DMS 273 treated with DMSO at 0.1 percent for 48 hours (cell line): Measurements from ENCODE around the gene CHRDL2.

Experiments
- DNase-seq: peaks from one replicate; lab custom pipeline; 2025; lab: John Stamatoyannopoulos, UW

The CHRDL2 gene

DNA sequence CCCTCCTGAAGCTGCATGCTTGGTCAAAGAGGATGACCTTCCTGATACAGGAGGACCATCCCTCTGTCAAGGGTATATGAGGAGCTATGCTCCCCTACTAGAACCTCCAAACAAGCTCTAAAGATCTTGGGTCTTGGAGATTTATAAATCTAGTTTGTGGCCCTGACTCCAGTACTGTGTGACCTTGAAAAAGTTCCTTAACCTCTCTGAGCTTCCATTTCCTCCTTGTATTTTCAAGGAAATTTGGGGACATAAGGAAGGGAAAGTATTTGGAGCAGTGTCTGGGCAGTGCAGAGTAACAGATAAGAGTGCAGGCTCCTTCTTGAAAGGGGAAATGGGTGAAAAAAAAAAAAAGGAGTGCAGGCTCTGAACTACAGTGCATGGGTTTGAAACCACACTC, 45.9 kb downstream of the CHRDL2 start:
- no peak for DNase-seq

DNA sequence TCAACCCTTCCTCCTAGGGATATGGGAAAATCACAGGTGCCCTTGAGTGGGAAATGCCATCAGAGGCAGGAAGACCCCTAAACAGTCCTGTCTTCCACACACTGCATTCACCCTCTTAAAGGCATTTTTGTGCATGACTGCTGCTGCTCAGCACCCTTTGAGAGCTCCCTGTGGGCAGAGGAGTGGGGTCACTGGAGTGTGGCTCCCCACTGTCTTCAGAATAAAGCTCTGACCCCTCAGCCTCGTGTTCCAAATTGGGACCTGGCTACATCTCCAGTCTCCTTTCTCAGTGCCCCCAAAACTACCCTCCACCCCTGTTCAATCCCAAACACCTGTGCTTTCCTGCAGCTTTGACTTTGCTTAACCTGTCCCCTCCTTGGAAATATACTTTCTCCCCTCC, 46.6 kb downstream of the CHRDL2 start:
- DNase-seq, result no peak

DNA sequence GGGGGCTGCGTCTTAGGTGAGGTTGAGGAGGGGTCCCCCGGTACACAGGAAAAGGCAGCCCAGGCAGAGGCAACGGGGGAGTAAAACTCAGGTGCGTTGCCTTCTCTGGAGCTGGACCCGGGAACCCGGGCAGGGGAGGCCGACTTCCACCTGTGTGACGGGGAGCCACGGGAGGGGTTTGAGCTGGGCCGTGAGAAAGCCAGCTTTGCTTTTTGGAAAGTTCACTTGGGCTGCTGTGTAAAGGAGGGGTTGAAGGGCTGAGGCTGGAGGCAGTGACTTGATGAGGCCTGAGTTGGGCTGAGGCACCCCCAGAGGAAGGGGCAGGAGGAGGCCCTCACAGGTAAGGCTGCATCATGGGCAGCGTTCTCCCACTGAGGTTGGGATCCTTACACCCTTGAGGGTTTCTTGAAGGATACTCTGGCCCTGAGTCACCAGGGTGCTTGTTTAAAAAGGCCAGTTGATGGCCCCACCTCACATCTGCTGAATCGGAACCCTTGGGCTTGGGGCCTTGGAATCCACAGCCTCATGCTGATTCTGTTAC, 47.2 kb downstream of the CHRDL2 start:
- DNase-seq, result no peak

DNA sequence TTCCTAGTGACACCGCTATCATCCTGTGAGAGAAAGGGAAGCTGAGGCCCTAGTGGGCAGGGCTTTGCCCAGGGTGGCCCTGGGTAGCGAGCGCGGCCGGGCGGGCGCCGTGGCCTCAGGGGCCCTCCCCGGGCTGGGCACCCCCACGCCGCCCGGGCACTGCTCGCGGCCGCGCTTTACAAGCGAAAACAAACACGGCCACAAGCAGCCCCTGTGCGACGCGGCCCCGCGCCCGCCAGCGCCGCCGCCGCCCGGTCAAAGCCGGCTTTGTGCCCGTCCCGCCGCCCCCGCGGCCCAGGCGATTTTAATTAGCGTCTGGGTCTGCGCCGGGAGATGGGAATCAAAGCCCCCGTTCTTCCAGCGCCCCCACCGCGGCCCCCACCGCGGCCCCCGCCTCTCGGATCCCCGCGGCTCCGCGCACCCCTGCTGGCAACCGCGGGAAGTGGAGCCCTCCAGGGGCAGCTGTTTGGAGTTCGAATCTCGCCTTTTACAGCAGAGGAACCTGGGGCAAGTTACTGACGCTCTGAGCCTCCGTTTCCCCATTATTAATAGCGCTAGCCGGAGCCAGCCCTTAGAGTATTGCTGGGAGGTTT, 47.9 kb downstream of the CHRDL2 start:
- DNase-seq, result no peak

DNA sequence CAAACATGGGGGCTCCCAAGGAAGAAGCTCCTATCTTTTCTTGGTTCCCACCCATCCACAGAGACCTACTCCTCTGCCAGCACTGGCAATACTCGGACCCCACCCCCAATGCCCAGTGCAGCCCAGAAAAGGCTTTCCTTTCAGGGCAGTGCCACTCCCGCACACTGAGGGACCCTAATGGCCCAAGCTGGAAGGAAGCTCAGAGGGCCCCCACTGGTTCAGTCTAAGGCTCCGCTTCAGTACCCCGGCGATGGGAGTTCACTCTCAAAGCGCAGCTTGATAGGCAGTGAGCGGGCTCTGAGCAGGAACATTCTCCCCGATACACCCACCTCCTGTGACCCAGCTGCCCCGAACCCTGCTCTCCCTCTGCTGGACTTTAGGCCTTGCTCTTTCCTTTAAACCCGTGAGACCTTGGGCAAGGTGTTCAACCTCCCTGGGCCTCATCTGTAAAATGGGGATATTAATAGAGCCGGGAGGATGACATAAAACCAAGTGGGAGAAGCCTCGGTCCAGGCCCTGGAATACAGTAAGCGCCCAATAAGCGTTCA, 48.4 kb downstream of the CHRDL2 start:
- DNase-seq, result no peak

DNA sequence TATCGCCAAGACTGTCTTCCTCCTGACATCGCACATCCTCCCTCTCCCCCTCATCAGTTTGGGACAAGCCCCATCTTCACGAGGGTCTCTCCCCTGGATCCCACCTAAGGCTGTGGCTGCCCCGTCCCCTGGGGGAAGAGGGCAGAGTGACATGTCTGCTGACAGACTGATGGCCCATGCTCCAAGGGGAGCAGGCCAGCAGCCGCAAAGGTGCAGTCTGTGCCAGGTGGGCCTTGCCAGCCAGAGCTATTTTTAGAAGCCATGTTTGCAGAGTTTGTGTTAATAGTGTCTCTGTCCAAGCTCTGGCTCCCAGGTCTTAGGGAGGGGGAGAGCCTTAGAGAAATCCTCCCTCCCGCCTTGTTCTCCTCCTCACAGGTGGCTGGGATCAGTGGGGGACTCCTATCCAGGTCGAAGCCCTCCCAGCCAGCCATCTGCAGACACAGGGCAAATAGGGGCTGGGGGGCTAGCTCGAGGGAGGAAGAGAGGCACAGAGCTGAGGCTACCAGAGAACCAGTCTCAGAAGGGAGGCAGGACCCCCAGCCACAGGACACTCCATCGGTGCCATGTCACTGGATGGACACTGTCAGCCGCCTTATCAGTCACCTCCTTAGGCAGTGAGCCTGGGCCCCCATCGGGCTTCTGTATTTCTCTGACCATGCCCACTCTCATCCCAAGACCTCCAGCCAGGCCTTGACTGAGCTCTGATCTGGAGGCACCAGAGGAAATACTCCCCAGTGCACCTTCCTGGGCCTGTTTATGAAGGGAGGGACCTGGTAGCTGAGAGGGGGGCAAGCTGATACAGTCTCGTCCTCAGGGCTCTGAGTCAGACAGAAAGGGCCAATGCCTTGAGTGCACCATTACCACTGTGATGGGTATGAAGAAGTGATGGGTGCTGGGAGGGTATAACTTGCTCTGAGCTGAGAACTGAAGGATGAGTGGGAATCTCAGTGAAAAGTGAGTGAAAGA, 49.3 kb downstream of the CHRDL2 start:
- no peak for DNase-seq

DNA sequence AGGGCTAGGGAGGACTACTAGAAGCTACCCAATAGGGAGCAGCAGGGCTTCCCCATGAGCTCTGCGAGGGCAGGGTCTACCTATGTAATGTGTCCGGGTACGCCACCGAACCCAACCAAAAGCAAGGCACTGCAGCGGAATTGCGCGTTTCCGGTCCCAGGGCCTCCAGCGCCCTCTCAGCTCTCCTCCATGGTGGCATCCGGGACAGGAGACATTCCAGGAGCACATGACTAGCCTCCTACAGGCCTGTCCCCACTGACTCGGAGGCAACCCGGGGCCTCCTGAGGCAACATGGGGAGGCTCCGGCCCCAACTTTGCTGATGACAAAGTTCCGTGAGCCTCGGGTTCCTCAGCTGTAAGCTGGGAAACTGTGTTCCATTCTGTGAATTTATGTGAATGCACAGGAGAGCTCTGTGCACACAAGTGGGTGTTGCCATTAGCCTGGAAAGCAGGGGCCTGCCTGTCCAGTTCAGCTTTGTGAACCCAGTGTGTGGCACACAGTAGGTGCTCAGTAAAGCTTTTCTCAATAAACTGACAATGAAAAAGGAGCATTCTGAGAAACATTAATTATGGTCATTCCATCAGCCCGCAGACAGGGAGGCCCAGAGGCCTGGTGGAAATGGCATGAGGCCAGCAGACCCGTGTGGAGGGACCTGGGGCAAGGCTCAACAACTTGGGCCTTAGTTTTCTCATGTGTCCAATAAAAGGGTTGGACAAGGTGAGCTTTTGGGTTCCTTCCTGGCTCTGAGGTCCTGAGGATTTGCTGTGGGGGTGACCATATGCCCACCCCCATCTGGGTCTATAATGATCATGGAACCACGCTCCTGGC, 50.3 kb downstream of the CHRDL2 start:
- no peak for DNase-seq

DNA sequence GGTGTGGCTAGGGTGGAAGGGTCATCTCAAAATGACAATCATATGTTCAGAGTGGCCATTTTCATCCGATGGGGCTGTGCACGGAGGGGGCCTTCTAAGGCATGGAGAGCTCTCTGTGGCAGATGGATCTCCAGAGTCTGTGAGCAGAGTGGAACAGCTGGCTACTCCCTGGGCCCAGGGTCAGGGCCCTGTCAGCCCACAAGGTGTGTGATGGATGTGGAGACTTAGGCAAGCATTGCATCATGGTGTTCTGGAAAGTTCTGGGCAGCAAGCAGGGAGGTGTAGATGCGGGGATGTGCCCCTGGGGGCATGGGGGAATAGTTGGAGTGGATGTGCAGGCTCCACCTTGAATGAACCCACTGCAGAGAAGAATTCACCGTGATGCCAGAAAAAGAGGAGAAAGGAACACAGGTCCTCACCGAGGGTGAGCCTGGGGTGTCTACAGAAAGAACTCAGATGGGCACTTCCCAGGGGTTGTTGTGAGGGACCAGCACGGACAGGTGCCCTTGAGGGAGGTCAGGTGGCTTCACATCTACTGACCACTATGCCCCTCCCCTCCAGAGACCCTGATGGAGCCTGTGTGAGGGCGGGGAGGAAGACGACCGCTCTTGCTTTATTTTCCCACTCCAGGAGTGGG, 51.1 kb downstream of the CHRDL2 start:
- DNase-seq, result no peak

DNA sequence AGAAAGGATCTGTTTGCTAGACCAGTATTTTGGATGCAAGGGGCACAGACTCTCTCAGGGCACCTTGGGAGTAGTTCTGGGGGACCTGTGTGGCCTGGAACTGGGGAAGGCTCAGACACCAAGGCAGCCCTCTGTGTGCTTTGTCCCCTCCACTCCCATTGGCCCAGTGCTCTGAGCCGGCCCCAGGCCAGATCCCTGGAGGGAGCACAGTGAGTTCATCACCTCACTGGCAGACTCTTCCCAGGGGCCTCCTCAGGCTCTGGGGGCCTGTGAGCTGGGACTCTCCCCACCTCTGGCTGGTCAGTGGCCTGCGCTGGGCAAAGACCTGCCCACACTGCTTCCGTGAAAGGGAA, 51.7 kb downstream of the CHRDL2 start:
- no peak for DNase-seq

DNA sequence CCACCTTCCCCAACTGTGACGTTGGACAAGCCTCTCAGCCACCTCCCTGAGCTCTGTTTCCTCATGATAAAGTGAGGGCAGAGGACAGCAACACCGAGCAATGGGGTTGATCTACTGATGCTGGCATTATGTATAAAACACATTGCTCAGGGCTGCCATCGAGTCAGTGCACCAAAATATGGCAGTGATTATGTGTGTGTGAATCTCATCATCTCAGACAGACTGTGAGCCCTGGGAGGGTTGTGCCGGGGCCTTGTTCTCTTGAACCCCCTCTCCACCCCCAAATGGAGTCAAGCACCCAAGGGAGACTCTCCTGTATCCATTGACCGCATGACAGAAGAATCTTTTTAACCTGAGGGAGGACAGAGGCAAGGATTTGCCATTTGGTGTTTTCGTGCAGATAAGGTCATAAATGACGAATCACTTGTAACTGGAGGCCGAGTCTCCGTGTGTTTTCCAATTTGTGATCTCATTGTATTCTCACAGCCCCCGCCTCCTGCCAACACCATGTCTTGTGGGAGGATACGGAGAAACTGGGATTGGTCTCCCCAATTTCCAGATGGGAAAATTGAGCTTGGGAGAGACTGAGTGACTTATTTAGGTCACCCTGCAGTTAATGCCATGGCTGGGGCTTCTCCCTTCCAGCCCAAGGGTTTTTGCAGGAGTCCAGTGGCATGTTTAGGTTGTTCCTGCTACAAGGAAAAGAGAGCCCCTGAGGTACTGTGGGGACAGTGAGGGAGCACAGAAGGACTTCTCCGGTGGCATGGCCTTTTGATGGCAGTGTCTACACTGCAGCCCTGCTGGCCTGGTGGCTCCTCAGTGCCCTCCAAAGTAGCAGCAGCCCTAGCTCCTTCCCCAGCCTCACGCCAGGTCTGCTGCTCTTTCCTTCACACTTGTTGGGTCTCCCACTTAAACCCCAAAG, 52.4 kb downstream of the CHRDL2 start:
- DNase-seq, result no peak

DNA sequence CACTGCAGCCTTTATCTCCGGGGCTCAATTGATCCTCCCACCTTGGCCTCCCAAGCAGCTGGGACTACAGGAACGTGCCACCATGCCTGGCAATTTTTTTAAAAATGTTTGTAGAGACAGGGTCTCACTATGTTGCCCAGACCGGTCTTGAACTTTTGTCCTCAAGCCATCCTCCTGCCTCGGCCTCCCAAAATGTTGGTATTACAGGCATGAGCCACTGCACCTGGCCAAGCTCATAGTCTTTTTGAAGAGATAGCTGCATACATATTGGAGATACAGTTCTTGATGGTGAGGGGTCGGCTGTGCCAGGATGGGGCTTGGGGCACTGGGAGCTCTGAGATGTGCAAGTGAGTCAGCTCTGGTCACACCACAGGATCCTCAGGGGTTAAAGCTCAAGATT, 53.2 kb downstream of the CHRDL2 start:
- no peak for DNase-seq

DNA sequence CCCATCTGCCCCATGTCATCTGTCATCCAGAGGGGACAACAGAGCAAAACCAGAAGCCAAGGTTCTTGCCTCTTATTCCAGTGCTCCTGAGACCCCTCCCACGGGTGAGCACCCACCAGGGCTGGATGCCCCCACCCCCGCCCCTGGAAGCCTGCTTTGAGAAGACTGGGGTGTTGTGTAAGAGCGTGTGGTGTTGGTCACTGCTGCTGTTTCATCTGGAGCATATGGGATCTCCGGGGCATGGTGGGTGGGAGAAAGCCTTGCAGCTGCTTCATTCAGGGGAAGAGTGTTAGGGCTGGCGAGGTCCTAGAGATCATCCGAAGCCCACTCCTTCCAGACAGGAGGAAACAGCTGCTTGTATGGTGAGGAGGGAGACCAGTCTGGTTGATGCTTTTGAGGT, 54.1 kb downstream of the CHRDL2 start:
- no peak for DNase-seq

DNA sequence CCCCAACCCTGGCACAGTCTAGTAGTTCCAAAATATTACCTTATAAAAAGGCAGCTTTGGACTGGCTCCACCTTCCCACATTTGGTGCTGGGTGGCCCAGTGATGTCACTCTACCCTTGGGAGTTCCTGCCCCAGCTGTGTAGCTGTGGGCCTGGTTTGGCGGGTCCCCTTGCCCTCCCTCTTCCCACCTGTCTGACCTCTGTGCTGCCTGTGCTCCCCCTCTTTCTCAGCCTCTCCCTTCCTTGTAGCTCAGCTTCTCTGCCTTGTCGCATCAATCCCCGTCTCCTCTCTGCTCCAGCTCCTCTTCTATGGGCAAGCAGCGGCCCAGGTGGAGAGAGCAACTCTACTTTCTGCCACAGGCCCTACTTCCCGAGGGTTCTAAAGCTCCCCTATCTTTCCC, 54.6 kb downstream of the CHRDL2 start:
- no peak for DNase-seq

DNA sequence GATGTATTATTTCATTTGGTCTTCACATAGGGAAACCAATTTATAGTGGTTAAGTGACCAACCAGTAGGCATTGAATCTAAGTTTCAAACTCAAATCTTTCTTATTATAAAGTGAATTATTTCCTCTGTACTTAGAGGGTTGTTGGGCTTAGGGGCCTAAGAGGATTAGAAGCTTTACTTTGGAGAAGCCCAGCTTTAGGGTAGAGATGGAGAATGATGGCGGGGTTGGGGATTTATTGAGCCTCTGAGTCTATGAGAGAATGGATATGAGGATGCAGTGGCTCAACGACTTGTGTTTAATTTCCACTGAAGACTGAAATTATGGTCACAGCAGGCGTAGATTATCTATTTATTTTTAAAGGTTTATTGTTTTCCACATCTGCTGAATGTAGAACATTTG, 55.5 kb downstream of the CHRDL2 start:
- DNase-seq, result no peak

DNA sequence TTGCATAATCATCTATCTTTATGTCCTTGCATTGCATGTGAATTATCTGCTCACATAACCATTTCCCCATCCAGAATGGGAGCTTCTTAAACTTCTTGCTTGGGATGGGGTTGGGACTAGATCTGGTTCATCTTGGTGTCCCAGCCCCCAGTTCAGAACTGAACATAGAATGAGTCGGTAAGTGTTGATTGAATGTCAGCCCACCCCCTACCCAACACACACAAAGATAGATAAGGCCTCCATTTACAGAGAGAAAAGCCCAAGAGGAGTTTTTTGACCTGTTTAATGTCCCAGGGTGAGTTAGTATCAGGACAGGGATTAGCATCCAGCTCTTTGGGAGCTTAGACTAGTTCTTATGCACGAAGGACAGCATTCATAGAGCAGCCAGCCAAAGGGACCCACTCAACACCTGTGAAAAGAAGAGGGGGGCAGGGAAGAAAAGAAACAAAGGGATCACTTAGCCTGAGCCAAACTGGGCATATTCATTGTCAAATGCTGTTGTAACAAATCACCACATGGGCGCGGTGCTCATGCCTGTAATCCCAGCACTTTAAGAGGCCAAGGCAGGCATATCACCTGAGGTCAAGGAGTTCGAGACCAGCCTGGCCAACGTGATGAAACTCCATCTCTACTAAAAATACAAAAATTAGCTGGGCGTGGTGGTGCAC, 57.4 kb downstream of the CHRDL2 start:
- no peak for DNase-seq

DNA sequence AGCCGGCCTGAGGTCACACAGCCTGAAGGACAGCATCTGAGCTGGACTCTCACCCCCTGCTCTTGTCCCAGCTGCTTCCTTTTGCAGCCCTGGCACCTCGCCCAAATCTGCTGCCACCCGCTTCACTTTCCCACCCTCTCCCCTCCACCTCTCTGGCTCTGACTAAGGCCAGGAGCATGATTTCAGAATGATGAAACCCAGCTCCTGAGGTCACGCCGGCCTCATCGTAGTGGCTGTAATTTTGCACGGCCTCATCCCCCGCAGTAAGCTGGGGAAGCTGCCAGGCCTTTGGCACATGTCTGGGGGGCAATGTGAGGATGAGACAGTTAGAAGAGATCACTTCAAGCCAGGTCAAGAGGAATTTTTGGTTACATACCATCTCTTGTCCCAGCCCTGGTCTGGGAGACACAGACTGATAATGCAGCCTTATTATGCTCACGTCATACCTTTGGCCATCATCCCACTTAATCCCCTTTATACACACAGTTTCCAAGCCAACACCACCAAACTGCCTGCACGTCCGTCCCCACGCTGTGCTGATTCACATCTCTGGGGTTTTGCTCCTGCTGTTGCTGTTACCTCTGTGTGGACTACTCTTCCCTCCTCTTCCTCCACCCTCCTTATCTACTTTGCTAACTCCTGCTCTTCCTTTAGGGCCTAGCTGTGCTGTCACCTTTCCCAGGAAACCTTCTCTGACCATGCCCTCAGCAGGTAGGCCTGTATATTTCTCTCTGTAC, 58.1 kb downstream of the CHRDL2 start:
- DNase-seq, result peak; percentile 41

DNA sequence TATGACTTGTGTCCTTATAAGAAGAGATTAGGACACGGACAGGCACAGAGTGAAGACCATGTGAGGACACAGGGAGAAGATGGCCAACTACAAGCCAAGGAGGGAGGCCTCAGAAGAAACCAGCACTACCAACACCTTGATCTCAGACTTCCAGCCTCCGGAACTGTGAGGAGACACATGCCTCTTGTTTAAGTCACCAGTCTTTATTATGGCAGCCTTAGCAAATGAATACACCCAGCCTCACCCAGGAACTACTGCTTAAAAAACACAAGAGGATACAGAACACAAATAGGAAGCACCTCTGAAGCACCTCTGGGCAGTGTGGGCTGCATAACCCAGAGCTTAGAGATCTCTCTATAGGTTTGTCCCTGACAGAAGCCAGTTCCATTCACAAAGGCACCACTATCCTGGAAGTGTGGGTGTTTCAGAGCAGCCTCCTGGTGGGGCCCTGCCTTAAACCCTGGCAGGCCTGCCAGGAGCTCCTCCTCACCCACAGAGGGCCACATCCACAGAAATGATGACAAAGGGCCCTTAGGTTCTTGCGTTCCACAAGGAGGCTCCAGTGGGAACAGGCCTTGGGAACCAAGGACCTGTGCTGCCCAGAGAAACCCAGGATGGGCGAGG, 58.8 kb downstream of the CHRDL2 start:
- DNase-seq, result no peak

DNA sequence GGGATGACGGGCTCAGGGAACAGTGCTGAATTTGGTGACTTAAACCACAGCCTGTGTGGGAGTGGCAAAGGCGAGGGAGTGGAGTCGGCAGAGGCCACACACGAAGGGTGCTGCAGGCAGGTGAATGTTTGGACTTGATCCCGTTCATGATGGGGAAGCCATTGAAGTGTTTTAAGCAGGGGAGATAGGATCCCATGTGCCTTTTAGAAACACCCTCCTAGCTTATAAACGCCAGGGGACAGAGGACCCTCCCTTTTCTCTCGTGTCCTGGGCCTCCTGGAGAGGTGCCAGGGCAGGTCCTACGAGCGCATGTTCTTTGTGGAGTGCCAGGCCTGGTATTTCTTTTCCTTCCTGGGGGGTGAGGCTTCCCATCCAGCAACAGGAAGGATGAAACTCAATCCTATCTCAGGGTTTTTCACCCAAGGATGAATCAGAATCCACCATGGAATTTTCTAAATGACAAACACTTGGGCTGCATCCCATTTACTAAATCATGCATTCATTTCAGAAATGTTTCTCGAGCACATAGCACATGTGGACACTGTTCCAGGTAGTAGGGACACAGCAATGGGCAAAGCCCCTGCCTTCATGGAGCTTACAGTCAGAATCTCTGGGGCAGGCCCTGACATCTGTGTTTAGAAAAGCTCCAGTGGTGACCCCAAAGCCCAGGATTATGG, 59.6 kb downstream of the CHRDL2 start:
- no peak for DNase-seq
